NCI-H1417 (cell line): Measurements from ENCODE around the gene ZNF649.
A peak's percentile ranks its signal among the peaks of the same experiment; 100 is the strongest.
"Not testable (repeated sequence)": the region's sequence is repeated elsewhere in the genome, so short reads cannot be mapped to it uniquely, and the experiment has no call there.

Experiments used
- DNase-seq, 3 experiments: peaks; one replicate each; lab custom pipeline; 2025; lab: John Stamatoyannopoulos, UW

The ZNF649 gene

GRCh38 chr19:51904331-51905165 is at the start of gene ZNF649:
Gene ZNF649 (minus strand): TSS chr19:51905017. CDS start chr19:51900107, 4,910 bp downstream.
- peak; percentile 84 to 91 (median 91) for DNase-seq

GRCh38 chr19:51948975-51949374 is 44.2 kb upstream of the ZNF649 start:
- peak in 1 of 3 experiments; percentile 32 for DNase-seq

GRCh38 chr19:51946602-51947001 is 41.8 kb upstream of the ZNF649 start:
- no peak for DNase-seq

- no peak for DNase-seq
Measured at GRCh38 chr19:51944798-51945552, 40.2 kb upstream of the ZNF649 start.

GRCh38 chr19:51938936-51939335 is 34.1 kb upstream of the ZNF649 start:
- DNase-seq: no peak

- no peak for DNase-seq
Measured at GRCh38 chr19:51931921-51932320, 27.1 kb upstream of the ZNF649 start.

GRCh38 chr19:51927859-51928258 is 23.0 kb upstream of the ZNF649 start:
- no peak for DNase-seq

GRCh38 chr19:51926784-51927741 is 22.2 kb upstream of the ZNF649 start, which contains the start of gene ZNF613:
Gene ZNF613 (plus strand): TSS chr19:51927472. CDS start chr19:51936221, 8,749 bp downstream.
- DNase-seq: peak; percentile 93 to 97 (median 97)

GRCh38 chr19:51926426-51926783 is 21.6 kb upstream of the ZNF649 start:
- no peak for DNase-seq

- DNase-seq: no peak
Measured at GRCh38 chr19:51921949-51922348, 17.1 kb upstream of the ZNF649 start.

- no peak for DNase-seq
Measured at GRCh38 chr19:51919606-51920005, 14.8 kb upstream of the ZNF649 start.

- no peak for DNase-seq
Measured at GRCh38 chr19:51916167-51916566, 11.3 kb upstream of the ZNF649 start.

GRCh38 chr19:51915324-51915867 is 10.6 kb upstream of the ZNF649 start:
- DNase-seq: no peak

- not testable (repeated sequence) for DNase-seq
Measured at GRCh38 chr19:51907981-51908380, 3.2 kb upstream of the ZNF649 start.

GRCh38 chr19:51906108-51906507 is 1.3 kb upstream of the ZNF649 start:
- not testable (repeated sequence) for DNase-seq

GRCh38 chr19:51905639-51906038 is 822 bp upstream of the ZNF649 start:
- DNase-seq: not testable (repeated sequence)

- DNase-seq: no peak
Measured at GRCh38 chr19:51905206-51905605, 389 bp upstream of the ZNF649 start.

GRCh38 chr19:51903192-51903591 is 1.6 kb downstream of the ZNF649 start:
- no peak for DNase-seq

- DNase-seq: no peak
Measured at GRCh38 chr19:51901860-51902259, 3.0 kb downstream of the ZNF649 start.

- no peak for DNase-seq
Measured at GRCh38 chr19:51891193-51891747, 13.5 kb downstream of the ZNF649 start.

GRCh38 chr19:51889934-51890333 is 14.9 kb downstream of the ZNF649 start:
- no peak for DNase-seq
